ENCODE data around the gene AAGAB.
"Not testable (repeated sequence)": the region's sequence is repeated elsewhere in the genome, so short reads cannot be mapped to it uniquely, and the experiment has no call there.

The AAGAB gene

DNA sequence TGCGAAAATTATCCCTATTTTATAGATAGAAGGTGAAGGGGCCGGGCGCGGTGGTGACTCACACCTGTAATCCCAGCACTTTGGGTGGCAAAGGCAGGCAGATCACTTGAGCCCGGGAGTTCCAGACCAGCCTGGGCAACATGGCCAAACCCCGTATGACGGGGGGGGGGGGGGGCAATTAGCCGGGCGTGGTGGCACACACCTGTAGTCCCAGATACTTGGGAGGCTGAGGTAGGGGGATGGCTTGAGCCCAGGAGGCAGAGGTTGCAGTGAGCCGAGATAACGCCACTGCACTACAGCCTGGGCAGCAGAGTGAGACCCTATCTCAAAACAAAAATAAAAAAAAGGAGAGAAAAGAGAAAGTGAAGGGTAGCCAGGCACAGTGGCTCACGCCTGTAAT lies 1.4 kb downstream of the AAGAB start:
- DNase-seq = no peak

- DNase-seq = no peak
Observed at GRCh38 chr15:67251318-67251717, 3.1 kb downstream of the AAGAB start.

DNA sequence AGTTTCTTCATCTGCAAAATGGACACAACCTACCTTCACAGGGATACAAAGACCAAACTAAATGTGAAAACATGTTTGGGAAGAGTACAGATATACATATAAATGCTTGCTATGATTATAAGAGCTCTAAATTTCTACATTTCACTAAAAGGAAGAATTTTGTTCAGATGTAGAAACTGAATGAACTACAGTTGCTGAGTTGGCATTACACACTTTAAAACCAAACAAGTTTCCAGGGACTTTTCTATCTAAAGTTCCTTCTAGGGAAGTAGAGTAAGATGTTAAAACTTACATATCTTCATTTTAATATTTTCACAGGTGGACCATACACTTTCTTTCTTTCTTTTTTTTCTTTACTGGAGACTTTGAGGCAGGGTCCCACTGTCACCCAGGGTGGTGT lies 4.6 kb downstream of the AAGAB start:
- no peak for DNase-seq

DNA sequence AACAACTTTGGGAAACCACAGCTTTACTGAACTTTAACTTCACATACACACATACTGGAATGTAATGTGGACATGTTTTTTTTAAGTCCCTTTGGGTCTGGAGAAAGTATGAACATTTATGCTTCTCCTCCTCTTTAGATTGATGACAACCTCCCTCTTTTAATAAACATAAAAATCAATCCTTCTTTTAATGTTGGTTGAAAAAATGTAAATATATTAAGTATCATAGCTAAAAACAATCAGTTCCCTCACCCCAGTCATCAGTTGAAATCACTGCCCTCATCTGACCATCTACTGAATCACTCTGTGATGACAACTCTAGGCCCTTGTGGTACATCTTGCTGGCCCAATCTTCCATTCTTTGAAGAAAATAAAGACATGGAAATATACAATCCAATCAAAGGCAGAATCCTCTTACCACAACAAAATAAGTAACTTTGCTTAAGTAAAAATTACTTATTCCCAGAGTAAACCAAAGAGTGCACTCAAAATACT lies 6.4 kb downstream of the AAGAB start:
- no peak for DNase-seq

DNA sequence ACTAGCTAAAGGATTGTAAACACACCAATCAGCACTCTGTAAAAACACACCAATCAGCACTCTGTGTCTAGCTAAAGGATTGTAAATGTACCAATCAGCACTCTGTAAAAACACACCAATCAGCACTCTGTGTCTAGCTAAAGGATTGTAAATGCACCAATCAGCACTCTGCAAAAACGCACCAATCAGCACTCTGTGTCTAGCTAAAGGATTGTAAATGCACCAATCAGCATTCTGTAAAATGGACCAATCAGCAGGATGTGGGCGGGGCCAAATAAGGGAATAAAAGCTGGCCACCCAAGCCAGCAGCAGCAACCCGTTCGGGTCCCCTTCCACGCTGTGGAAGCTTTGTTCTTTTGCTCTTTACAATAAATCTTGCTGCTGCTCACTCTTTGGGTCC lies 7.9 kb downstream of the AAGAB start:
- not testable (repeated sequence) for DNase-seq

- no peak for DNase-seq
Observed at GRCh38 chr15:67244971-67245478, 9.4 kb downstream of the AAGAB start.

GRCh38 chr15:67242708-67243111 lies 11.8 kb downstream of the AAGAB start:
- DNase-seq = no peak

- DNase-seq = no peak
Observed at GRCh38 chr15:67241132-67241855, 13.2 kb downstream of the AAGAB start.

- peak; percentile 11 for DNase-seq
Observed at GRCh38 chr15:67240235-67241131, 14.0 kb downstream of the AAGAB start.

- DNase-seq = no peak
Observed at GRCh38 chr15:67232591-67232990, 21.9 kb downstream of the AAGAB start.

GRCh38 chr15:67230504-67230903 lies 24.0 kb downstream of the AAGAB start:
- no peak for DNase-seq

GRCh38 chr15:67228286-67228685 lies 26.2 kb downstream of the AAGAB start:
- DNase-seq = no peak

- no peak for DNase-seq
Observed at GRCh38 chr15:67227846-67228245, 26.6 kb downstream of the AAGAB start.

DNA sequence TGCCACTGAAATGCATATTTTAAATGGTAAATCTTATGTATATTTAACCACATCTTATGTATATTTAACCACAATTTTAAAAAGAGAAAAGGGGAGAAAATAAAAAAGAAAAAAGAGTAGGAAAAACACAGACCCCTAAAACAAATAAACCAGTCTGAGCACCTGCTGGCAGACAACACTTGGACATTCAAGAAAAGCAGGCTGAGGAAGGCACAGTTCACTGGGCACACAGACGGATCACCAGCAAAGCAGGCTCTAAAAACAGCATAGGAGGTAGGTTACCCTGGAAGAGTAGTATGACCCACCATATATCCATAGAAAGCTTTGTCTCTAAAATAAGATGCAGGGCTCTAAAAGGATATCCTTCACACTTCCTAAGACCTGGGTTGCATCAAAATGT lies 27.0 kb downstream of the AAGAB start:
- DNase-seq = no peak

- no peak for DNase-seq
Observed at GRCh38 chr15:67225336-67225735, 29.1 kb downstream of the AAGAB start.

DNA sequence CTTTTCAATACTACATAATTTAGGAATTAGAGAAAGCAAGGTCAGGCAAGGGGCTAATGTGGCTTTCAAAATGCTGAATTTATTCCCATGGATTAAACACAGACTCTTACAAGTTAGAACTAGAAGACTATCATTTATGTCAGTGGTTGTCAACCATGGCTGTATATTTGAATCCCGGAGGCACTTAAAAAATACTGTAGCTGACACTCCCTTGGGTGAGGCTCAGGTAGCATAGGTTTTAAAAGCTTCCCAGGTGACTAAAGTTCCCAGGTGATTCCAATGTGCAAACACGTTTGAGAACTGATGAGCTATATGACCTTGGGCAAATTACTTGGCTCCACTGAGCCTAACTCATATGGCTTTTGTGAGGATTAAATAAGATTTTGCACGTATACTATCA lies 29.6 kb downstream of the AAGAB start:
- DNase-seq = no peak

GRCh38 chr15:67219288-67219687 lies 35.2 kb downstream of the AAGAB start:
- DNase-seq = no peak

- DNase-seq = no peak
Observed at GRCh38 chr15:67218428-67218827, 36.0 kb downstream of the AAGAB start.

- DNase-seq = no peak
Observed at GRCh38 chr15:67216859-67217258, 37.6 kb downstream of the AAGAB start.

DNA sequence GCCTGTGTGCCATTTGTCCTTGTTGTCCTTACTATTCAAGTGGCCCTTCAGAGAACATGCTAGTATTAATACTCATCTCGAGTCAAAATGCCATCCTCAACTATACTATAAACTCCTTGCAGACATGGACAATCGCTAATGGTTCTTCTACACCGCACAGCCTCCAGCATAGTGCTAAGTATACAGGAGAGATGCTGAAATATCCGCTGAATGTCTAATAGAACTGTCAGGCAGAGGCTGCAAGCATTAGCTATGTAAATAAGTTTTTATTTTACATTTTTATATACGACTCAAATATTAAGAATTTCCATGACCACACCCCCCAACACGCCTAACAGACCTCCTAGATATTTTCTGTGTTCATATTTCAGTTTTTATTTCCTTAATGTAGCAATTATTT lies 39.4 kb downstream of the AAGAB start:
- no peak for DNase-seq

GRCh38 chr15:67212684-67213367 lies 41.6 kb downstream of the AAGAB start:
- no peak for DNase-seq

DNA sequence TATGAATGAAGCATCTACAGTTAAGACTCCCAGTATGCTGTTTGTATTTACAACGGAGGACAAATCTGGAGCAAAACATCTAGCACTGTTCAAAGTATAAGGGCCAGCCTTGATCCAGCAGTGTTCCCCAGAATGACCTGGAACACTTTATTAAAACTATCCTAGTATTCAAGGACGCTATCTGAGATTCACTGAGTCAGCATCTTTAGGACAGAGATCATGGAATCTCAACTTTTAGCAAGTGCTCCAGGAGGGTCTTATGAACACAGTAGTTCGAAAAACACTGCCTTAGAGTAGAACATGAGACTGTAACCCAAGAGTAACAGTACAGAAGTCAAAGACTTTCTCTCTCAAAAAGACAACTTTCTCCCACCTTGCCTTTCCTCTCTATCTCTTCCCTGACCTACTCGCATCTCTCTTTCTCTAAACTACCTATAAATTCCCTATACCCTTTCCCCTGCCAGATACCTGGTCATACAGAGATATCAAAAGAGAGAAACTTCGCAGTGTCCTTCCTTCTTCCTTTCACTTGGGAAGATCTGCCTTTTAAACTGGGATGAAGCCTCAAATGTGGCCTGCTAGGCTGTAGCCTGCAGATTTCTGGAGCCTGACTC lies 43.8 kb downstream of the AAGAB start:
- DNase-seq = no peak

GRCh38 chr15:67208396-67208795 lies 46.1 kb downstream of the AAGAB start:
- no peak for DNase-seq
